ENCODE data around the gene PPID. TPM values are rescaled to one million over a fixed set of nuclear protein-coding genes. Genes with fewer than 3 reads are reported as not detected.

PPID gene
- total and polyA plus RNA-seq, 9 of the 15 experiments (the other 6 are each of a cell fraction or from before 2014, with no cell fraction given): 46.5 to 160 (median 98.6) TPM

DNA sequence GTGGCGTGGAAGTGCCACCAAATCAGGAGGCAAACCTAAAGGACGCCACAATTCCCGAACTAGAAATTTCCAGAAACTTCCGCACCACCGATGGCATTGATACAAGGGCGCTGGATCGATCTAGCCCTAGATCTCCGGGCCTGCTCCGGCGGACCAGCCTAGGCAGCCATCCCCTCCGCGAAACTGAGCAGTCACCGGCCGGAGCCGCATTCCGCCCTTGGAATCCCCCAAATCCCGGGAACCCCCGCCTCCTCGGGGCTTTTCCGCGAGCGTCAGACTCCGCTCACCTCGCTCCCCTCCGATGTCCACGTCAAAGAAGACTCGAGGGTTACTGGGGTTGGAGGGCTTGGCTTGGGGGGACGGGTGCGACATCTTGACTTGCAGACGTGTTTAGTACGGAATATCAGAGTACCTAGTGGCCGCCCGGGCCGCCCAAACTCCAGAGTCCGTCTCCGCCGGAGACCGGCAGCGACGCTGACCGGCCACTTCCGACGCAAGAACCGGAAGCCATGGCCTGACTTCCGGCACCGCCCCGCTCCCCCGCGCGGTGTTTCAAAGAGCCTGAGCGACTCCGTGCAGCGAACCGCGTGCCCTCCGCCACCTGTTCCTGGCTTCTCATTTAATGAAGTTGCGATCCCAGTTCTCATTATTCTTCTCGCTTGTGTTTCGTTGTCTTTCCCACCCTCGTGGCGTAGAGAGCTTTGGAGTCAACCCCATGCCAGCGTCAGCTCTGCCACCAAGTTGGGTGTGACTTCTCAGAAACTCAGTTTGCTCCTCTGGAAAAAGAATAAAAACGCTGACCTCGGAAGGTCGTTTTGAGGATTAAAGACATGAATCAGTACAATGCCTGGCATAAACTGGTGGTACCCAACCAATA, at the start of gene PPID (continued):
- peak; percentile 97 for TF ChIP-seq ZBTB40 (IDR thresholded peaks at IDR 0.05)
- TF ChIP-seq ZBTB40 (CRISPR knock-in tag; IDR thresholded peaks at IDR 0.05): no peak
- 0 out of 2 replicates have a peak, but pooled peaks have one; percentile 36 for TF ChIP-seq THAP12 (CRISPR knock-in tag; IDR thresholded peaks at IDR 0.05)
- TF ChIP-seq SOX6 (IDR thresholded peaks at IDR 0.05): peak; percentile 48; the same call in 1 of the 2 replicates
- 0 out of 2 replicates have a peak, but pooled peaks have one; percentile 47 for TF ChIP-seq HDAC2 (IDR thresholded peaks at IDR 0.05)
- TF ChIP-seq NFYB (IDR thresholded peaks at IDR 0.05; ENCODE audit: extremely low read depth, insufficient read length): no peak
- no peak for TF ChIP-seq CHD4 (IDR thresholded peaks at IDR 0.05; ENCODE audit: insufficient read depth, insufficient replicate concordance, low read depth, low read length, poor library complexity, severe bottlenecking)
- peak; percentile 36; the same call in 1 of the 2 replicates for TF ChIP-seq NR2C2 (CRISPR knock-in tag; IDR thresholded peaks at IDR 0.05)
- TF ChIP-seq NR2C2 (tag; IDR thresholded peaks at IDR 0.05): peak; percentile 57
- TF ChIP-seq YY1 (IDR thresholded peaks at IDR 0.05; ENCODE audit: borderline replicate concordance in 1 of 3, control insufficient read depth in 1 of 3, extremely low read depth in 1 of 3, insufficient read depth in 3 of 3, insufficient read length in 1 of 3, insufficient replicate concordance in 2 of 3, low read depth in 1 of 3, low read length in 2 of 3): peak in 2 of 3 experiments; percentile 68 to 76
- TF ChIP-seq CREB1 (IDR thresholded peaks at IDR 0.05): peak; percentile 48
- peak; percentile 75 for TF ChIP-seq CREB1 (CRISPR knock-in tag; IDR thresholded peaks at IDR 0.05)
- no peak for TF ChIP-seq ILF3 (IDR thresholded peaks at IDR 0.05; ENCODE audit: borderline replicate concordance)
- TF ChIP-seq MXD1 (CRISPR knock-in tag; IDR thresholded peaks at IDR 0.05; ENCODE audit: borderline replicate concordance, poor library complexity, severe bottlenecking): peak; percentile 72
